GM21390 (cell line): ENCODE results near the gene HOXA5.

Experiments used
- ATAC-seq: cut with Tn5 transposase; IDR thresholded peaks from one replicate; pipeline ENCODE4 v1.9.1; 2021; ENCODE audit not compliant: unreplicated experiment

The HOXA5 gene

GRCh38 chr7:27182861-27183681, 39.6 kb upstream of the HOXA5 start:
- no peak for ATAC-seq

- no peak for ATAC-seq
Observed at GRCh38 chr7:27182285-27182841, 38.9 kb upstream of the HOXA5 start.

- no peak for ATAC-seq
Observed at GRCh38 chr7:27181795-27182275, 38.4 kb upstream of the HOXA5 start.

- no peak for ATAC-seq
Observed at GRCh38 chr7:27180431-27181420, 37.2 kb upstream of the HOXA5 start.

GRCh38 chr7:27179503-27180430, 36.3 kb upstream of the HOXA5 start:
- no peak for ATAC-seq

GRCh38 chr7:27179030-27179429, 35.5 kb upstream of the HOXA5 start:
- no peak for ATAC-seq

GRCh38 chr7:27178366-27178765, 34.9 kb upstream of the HOXA5 start:
- ATAC-seq, result no peak

- ATAC-seq, result no peak
Observed at GRCh38 chr7:27177795-27178320, 34.4 kb upstream of the HOXA5 start.

GRCh38 chr7:27176962-27177794, 33.7 kb upstream of the HOXA5 start:
- ATAC-seq, result no peak

GRCh38 chr7:27176524-27176845, 33.0 kb upstream of the HOXA5 start:
- ATAC-seq, result no peak

- no peak for ATAC-seq
Observed at GRCh38 chr7:27175626-27176523, 32.4 kb upstream of the HOXA5 start.

GRCh38 chr7:27174874-27175625, 31.6 kb upstream of the HOXA5 start:
- ATAC-seq, result no peak

- ATAC-seq, result no peak
Observed at GRCh38 chr7:27173956-27174873, 30.7 kb upstream of the HOXA5 start, which contains the start of gene HOXA10. HOXA10 (minus strand) TSS chr7:27174320; CDS start chr7:27174306, 14 bp downstream.

GRCh38 chr7:27173511-27173955, 30.1 kb upstream of the HOXA5 start:
- no peak for ATAC-seq

- ATAC-seq, result no peak
Observed at GRCh38 chr7:27172823-27173510, 29.5 kb upstream of the HOXA5 start.

GRCh38 chr7:27172315-27172774, 28.9 kb upstream of the HOXA5 start:
- no peak for ATAC-seq
